GM19035 (cell line): ENCODE data around the gene CABLES2.

Experiments used
- ATAC-seq: cut with Tn5 transposase; IDR thresholded peaks from one replicate; pipeline ENCODE4 v1.9.1; 2021; ENCODE audit not compliant: unreplicated experiment

Gene CABLES2

GRCh38 chr20:62362590-62362940 lies 44.5 kb downstream of the CABLES2 start:
- no peak for ATAC-seq

GRCh38 chr20:62361799-62362589 lies 45.1 kb downstream of the CABLES2 start:
- no peak for ATAC-seq

- ATAC-seq, result no peak
These were observed 46.0 kb downstream of the CABLES2 start for GRCh38 chr20:62360854-62361798.

GRCh38 chr20:62359491-62360121 lies 47.5 kb downstream of the CABLES2 start:
- no peak for ATAC-seq

- no peak for ATAC-seq
These were observed 48.0 kb downstream of the CABLES2 start for GRCh38 chr20:62359043-62359490.

- ATAC-seq, result no peak
These were observed 48.7 kb downstream of the CABLES2 start for GRCh38 chr20:62358171-62359042.

- ATAC-seq, result no peak
These were observed 49.4 kb downstream of the CABLES2 start for GRCh38 chr20:62357681-62358080.

- no peak for ATAC-seq
These were observed 49.9 kb downstream of the CABLES2 start for GRCh38 chr20:62357187-62357667.

- no peak for ATAC-seq
These were observed 50.4 kb downstream of the CABLES2 start for GRCh38 chr20:62356589-62357186.

- no peak for ATAC-seq
These were observed 51.1 kb downstream of the CABLES2 start for GRCh38 chr20:62355878-62356588.

GRCh38 chr20:62355516-62355877 lies 51.6 kb downstream of the CABLES2 start:
- no peak for ATAC-seq

GRCh38 chr20:62354811-62355341 lies 52.2 kb downstream of the CABLES2 start:
- ATAC-seq, result no peak

GRCh38 chr20:62354031-62354808 lies 52.9 kb downstream of the CABLES2 start:
- no peak for ATAC-seq

GRCh38 chr20:62353289-62354030 lies 53.6 kb downstream of the CABLES2 start:
- no peak for ATAC-seq

GRCh38 chr20:62352402-62353288 lies 54.4 kb downstream of the CABLES2 start:
- no peak for ATAC-seq
